OCI-LY1 (cell line): ENCODE results near the gene SMIM13.

Source experiments
- H2AFZ ChIP-seq: fragments of 200-600 bp; sonication (generic), shearing (Covaris generic); 2 replicates; pipeline ENCODE4 v1.6.0; 2014; ENCODE audit warnings: antibody characterized with exemption, mild to moderate bottlenecking, low read length
- H3F3A ChIP-seq: fragments of 200-600 bp; sonication (generic), shearing (Covaris generic); 2 replicates; pipeline ENCODE4 v1.6.0; 2014; ENCODE audit warnings: mild to moderate bottlenecking, antibody characterized with exemption, low read length, moderate library complexity; ENCODE audit not compliant: insufficient read depth
- H3K27ac ChIP-seq: fragments of 200-600 bp; sonication (generic); 2 replicates; pipeline ENCODE4 v1.5.1; 2014; ENCODE audit warnings: low read length, mixed run types, mild to moderate bottlenecking, low read depth; ENCODE audit not compliant: poor library complexity, severe bottlenecking
- H3K27me3 ChIP-seq: fragments of 200-600 bp; sonication (generic); 2 replicates; pipeline ENCODE4 v1.6.0; 2014; ENCODE audit warnings: antibody characterized with exemption, mild to moderate bottlenecking, low read length, moderate library complexity; ENCODE audit not compliant: insufficient read depth
- H3K36me3 ChIP-seq: fragments of 200-600 bp; sonication (generic); 2 replicates; pipeline ENCODE4 v1.6.1; 2014; ENCODE audit warnings: mild to moderate bottlenecking, antibody characterized with exemption, low read length, moderate library complexity, mixed read lengths; ENCODE audit not compliant: insufficient read depth
- H3K4me1 ChIP-seq: fragments of 200-600 bp; sonication (generic); 2 replicates; pipeline ENCODE4 v1.5.1; 2014; ENCODE audit warnings: mild to moderate bottlenecking, low read length, moderate library complexity; ENCODE audit not compliant: insufficient read depth, severe bottlenecking
- H3K4me2 ChIP-seq: fragments of 200-600 bp; sonication (generic), shearing (Covaris generic); 2 replicates; pipeline ENCODE4 v1.6.1; 2014; ENCODE audit warnings: low read length
- H3K4me3 ChIP-seq: fragments of 200-600 bp; sonication (generic); 2 replicates; pipeline ENCODE4 v1.5.1; 2014; ENCODE audit warnings: low read length, low read depth, mild to moderate bottlenecking, mixed read lengths; ENCODE audit not compliant: poor library complexity, severe bottlenecking
- H3K79me2 ChIP-seq: fragments of 200-600 bp; shearing (Covaris generic); 2 replicates; pipeline ENCODE4 v1.6.1; 2016; ENCODE audit warnings: mixed run types, low read length, mixed read lengths; ENCODE audit not compliant: insufficient read depth
- H3K9ac ChIP-seq: fragments of 200-600 bp; sonication (generic), shearing (Covaris generic); 2 replicates; pipeline ENCODE4 v1.6.1; 2014; ENCODE audit warnings: mild to moderate bottlenecking, low read length, mixed read lengths
- H3K9me2 ChIP-seq: fragments of 200-600 bp; sonication (generic), shearing (Covaris generic); 2 replicates; pipeline ENCODE4 v1.6.1; 2014; ENCODE audit warnings: low read depth, mild to moderate bottlenecking, low read length, mixed read lengths
- H3K9me3 ChIP-seq: fragments of 200-600 bp; shearing (Covaris generic); 2 replicates; pipeline ENCODE4 v1.6.1; 2014; ENCODE audit warnings: low read length, mixed read lengths
- H4K20me1 ChIP-seq: fragments of 200-600 bp; sonication (generic), shearing (Covaris generic); 2 replicates; pipeline ENCODE4 v1.6.0; 2016; ENCODE audit warnings: mild to moderate bottlenecking, low read length; ENCODE audit not compliant: insufficient read depth
- EZH2 ChIP-seq: fragments of 200-600 bp; sonication (generic), shearing (Covaris generic); IDR thresholded peaks from 2 replicates; pipeline ENCODE4 v1.8.0; 2017; ENCODE audit warnings: borderline replicate concordance, mixed run types, mild to moderate bottlenecking, antibody characterized with exemption, low read length, moderate library complexity, mixed read lengths
- TF ChIP-seq, protein P1 (sequence below): fragments of 200-600 bp; sonication (generic), shearing (Covaris generic); IDR thresholded peaks from 2 replicates; pipeline ENCODE4 v1.5.1; 2017; ENCODE audit warnings: mild to moderate bottlenecking, antibody characterized with exemption, low read length, moderate library complexity, mixed read lengths

The SMIM13 gene

DNA sequence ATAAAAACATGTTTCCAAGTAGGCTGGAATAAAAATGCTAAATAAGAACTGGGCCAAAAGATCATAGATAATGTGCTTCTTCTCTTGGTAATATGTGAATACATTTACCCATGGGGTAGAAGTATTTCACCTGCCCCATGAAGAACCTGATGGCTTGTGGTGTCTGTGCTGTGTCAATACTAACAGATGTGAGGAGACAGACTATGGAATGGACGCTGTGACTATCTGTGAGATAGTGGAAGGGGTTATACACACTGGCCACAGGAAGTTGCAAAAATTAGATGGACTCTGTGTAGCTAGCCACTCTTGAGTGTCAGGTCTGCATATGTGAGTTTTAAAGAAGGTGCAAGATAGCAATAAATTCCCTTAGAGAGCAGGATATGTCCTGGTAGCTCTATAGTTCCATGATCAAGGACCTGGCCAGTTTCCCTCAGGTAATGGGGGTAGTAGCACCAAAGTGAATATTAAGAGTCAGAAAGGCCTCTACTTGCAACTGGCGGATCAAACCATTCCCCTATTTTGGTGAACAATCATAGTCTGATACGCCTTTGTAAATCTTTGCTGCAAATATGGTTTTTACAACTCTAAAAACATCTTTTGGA lies 90.2 kb downstream of the SMIM13 start:
- no peak overlapping the region for H2AFZ ChIP-seq
- H4K20me1 ChIP-seq: no peaks in the 10 kb centered on the region
- TF ChIP-seq, protein P1, sequence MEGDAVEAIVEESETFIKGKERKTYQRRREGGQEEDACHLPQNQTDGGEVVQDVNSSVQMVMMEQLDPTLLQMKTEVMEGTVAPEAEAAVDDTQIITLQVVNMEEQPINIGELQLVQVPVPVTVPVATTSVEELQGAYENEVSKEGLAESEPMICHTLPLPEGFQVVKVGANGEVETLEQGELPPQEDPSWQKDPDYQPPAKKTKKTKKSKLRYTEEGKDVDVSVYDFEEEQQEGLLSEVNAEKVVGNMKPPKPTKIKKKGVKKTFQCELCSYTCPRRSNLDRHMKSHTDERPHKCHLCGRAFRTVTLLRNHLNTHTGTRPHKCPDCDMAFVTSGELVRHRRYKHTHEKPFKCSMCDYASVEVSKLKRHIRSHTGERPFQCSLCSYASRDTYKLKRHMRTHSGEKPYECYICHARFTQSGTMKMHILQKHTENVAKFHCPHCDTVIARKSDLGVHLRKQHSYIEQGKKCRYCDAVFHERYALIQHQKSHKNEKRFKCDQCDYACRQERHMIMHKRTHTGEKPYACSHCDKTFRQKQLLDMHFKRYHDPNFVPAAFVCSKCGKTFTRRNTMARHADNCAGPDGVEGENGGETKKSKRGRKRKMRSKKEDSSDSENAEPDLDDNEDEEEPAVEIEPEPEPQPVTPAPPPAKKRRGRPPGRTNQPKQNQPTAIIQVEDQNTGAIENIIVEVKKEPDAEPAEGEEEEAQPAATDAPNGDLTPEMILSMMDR: no peak
- TF ChIP-seq EZH2: no peak
- no peak overlapping the region for H3K4me2 ChIP-seq
- H3K27me3 ChIP-seq: no peaks in the 10 kb centered on the region
- no peaks in the 10 kb centered on the region for H3K79me2 ChIP-seq
- H3K9me2 ChIP-seq: no peaks in the 10 kb centered on the region
- peaks cover 37% of the 10 kb centered on the region for H3K36me3 ChIP-seq
- H3K9ac ChIP-seq: no peak overlapping the region
- no peaks in the 10 kb centered on the region for H3K4me1 ChIP-seq
- H3F3A ChIP-seq: no peaks in the 10 kb centered on the region
- peaks cover 2% of the 10 kb centered on the region; the same call in 1 of the 2 replicates for H3K9me3 ChIP-seq
- no peak overlapping the region for H3K4me3 ChIP-seq
- no peak overlapping the region for H3K27ac ChIP-seq

DNA sequence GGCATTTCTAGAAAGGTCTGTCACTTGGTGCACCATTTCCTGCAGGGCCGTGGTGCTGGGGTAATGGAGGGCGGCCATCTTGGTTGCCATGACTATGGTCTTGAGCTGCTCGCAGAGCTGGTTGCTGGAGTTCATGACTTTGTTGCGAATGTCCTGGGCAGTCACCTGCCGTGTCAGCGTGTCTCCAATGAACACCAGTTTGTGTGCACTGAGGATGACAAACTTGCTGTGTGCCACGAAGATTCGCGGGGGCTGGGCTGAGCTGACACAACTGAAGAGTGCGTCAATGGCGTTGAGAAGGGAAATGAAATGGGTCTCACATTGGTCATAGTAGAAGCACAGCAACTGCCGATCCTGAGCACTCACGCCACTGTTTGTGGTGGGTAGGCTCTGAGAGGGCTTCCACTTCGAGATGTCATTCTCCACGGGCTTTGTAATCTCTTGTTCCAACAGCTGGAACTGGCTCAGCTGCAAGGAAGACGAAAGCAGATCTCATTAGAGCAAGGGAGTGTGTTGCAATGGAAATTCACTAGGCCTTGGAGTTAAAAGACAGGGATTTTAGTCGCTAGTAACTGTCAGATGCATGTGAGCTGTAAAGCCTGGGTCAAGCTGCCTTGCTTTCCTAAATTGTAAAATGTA lies 91.7 kb downstream of the SMIM13 start:
- H3K9me3 ChIP-seq: peaks cover 2% of the 10 kb centered on the region; the same call in 1 of the 2 replicates

DNA sequence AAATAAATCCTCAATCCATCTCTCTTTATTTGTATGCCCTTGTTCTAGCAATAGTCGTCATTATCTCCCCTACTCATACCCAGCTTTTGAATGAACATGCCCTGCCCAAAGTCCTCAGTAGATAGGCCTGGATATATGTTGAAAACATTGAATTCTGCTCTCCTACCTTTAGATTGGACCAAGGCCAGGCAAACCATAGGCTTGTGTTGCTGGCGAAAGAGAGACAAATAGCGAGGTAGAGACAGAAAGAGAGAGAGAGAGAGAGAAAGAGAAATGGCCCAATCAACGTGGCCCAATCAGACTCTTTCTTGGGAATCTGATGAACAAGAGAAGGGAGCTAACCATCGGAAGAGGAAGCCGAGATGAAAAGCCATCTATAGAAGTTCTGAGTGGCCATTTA lies 93.7 kb downstream of the SMIM13 start:
- no peaks in the 10 kb centered on the region for H3F3A ChIP-seq
- H2AFZ ChIP-seq: no peak overlapping the region
- 0 out of 2 replicates have a peak, but pooled peaks cover under 1% of the 10 kb centered on the region for H3K9me3 ChIP-seq

More for the DNA sequence above, 91.7 kb downstream of the SMIM13 start:
- H3K9me2 ChIP-seq: no peaks in the 10 kb centered on the region
- H3K9ac ChIP-seq: no peak overlapping the region
- H3F3A ChIP-seq: no peaks in the 10 kb centered on the region
- peaks cover 48% of the 10 kb centered on the region for H3K36me3 ChIP-seq
- H3K4me3 ChIP-seq: no peak overlapping the region
- no peaks in the 10 kb centered on the region for H4K20me1 ChIP-seq
- H3K4me2 ChIP-seq: no peak overlapping the region
- no peaks in the 10 kb centered on the region for H3K79me2 ChIP-seq
- TF ChIP-seq EZH2: no peak
- H3K27ac ChIP-seq: no peak overlapping the region
- H3K27me3 ChIP-seq: no peaks in the 10 kb centered on the region
- no peaks in the 10 kb centered on the region for H3K4me1 ChIP-seq
- H2AFZ ChIP-seq: no peak overlapping the region

More for the DNA sequence above, 93.7 kb downstream of the SMIM13 start:
- H3K79me2 ChIP-seq: no peaks in the 10 kb centered on the region
- H3K9ac ChIP-seq: no peak overlapping the region
- H3K4me1 ChIP-seq: no peaks in the 10 kb centered on the region
- peaks cover 61% of the 10 kb centered on the region for H3K36me3 ChIP-seq
- no peak for TF ChIP-seq EZH2
- TF ChIP-seq, protein P1: no peak
- H3K27ac ChIP-seq: no peak overlapping the region
- H3K9me2 ChIP-seq: no peaks in the 10 kb centered on the region
- no peak overlapping the region for H3K4me2 ChIP-seq
- no peaks in the 10 kb centered on the region for H3K27me3 ChIP-seq
- H4K20me1 ChIP-seq: no peaks in the 10 kb centered on the region
- H3K4me3 ChIP-seq: no peak overlapping the region
